NB4 (cell line): ENCODE results near the gene NPIPB6.
A peak's percentile ranks its signal among the peaks of the same experiment; 100 is the strongest.
"Not testable (repeated sequence)": the region's sequence is repeated elsewhere in the genome, so short reads cannot be mapped to it uniquely, and the experiment has no call there.

Experiments used
- DNase-seq: peaks from one replicate; pipeline ENCODE4 v3.0.0; 2010; ENCODE audit warnings: low read depth
- H3K4me3 ChIP-seq: one replicate; pipeline ENCODE4 v1.5.1; 2011; ENCODE audit warnings: mild to moderate bottlenecking, low read depth, low read length, moderate library complexity

NPIPB6 gene

DNA sequence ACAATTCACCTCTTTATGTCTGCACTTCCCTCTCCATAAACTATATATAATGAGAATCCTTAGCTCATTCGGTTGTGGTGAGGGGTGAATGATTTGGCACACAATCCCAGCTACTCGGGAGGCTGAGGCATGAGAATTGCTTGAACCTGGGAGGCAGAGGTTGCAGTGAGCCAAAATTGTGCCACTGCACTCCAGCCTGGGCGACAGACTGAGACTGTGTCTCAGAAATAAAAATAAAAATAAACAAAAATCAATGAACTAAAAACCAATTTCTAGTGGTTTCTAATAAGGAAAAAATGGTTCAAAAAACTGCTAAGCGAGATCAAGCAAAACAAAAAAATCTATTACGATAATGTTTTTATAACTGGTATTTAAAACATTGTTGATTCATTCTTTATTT is at the start of gene NPIPB6:
TSS of gene NPIPB6 (minus strand) at position 101 of the 400 bp plus-strand sequence. CDS start 686 bp downstream, outside the sequence.
- not testable (repeated sequence) for DNase-seq, H3K4me3 ChIP-seq

DNA sequence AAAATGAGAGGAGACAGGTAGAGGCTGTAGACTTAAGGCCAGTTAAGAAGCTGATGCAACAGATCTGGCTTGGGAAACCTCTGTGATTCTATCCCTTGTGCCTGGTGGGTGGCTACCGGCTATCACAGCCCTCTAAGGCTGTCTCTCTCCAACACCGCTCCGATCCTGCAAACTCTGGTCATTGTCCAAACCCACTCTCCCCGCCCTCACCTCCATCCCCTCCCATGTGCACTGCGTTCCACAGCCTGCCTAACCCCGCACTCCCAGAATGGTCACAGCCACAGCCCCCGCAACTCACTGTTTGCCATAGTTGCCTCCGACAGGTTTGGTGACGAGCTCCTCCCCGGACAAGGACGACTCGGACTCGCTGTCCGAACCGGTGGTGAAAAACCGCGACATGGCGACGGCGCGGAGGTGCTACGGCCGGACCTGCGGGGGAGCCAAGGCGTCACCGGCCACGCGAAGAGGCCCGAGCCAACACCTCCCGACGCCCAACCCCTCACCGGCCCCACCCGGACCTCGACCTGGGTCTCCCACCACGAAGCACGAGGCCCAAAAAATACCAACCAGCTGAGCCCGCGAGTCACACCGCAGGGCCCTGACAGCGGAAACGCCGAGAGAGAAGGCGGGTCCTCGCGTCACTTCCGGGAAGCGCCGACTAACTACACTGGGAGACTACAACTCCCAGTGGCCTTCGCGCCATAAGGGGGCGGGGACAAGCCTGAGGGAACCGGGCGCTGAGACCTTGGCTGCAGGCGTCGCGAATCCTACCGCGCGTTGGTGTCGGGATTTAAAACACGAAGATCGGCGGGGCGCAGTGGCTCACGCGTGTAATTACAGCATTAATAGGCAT is 40.1 kb upstream of the NPIPB6 start, which contains the start of gene EIF3CL:
TSS of gene EIF3CL (minus strand) at position 622 of the 853 bp plus-strand sequence. CDS start at position 399, 223 bp downstream.
- not testable (repeated sequence) for DNase-seq
- H3K4me3 ChIP-seq = peak within 1 kb of the TSS; percentile 66

DNA sequence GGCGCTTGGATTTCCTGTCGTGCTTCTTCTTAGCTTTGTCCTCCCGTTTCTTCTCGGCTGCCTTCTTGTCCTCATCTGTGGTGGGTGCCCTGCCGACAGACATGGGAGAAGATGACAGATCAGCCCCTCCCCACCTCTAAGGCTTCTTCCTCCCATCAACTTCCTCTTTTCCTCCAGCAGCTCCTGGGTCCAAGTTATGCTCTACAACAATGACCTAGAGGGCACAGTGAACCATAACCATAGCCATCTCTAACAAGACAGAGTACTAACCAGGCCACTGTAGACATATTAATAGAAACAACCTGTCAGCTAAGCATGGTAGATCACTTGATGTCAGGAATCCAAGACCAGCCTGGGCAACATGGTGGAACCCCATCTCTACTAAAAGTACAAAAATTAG is 28.7 kb upstream of the NPIPB6 start:
- DNase-seq, H3K4me3 ChIP-seq: not testable (repeated sequence)

DNA sequence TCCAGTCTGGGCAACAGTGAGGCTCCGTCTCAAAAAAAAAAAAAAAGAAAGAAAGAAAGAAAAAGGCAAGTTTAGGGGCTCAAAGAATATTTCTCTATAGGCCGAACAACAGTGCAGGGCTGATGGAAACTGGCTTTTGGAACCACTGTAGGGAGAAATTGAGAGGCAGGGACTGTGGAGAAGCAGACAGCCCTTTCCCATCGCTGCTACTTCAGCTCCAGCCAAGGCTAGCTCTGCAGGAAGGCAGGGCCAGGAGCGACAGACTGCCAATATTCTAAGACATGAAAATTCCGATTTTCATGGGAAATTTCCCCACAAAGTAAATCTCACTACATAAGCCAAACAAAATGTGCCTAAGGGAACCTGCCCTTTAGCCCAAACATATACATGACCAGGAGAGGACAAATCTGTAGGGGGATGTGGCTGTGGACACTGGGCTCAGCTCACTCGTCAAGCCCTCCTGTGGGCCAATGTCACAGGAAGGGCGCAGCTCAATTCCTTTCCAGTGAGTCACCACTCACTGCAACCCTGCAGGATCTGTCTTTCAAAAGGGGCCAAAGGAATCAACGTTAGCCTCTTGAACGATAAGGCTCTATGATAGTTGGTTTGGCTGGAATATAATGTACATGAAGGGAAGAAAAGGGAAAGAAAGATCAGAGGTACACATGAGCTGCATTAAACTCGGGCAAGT is 19.0 kb upstream of the NPIPB6 start:
- H3K4me3 ChIP-seq, DNase-seq: not testable (repeated sequence)

DNA sequence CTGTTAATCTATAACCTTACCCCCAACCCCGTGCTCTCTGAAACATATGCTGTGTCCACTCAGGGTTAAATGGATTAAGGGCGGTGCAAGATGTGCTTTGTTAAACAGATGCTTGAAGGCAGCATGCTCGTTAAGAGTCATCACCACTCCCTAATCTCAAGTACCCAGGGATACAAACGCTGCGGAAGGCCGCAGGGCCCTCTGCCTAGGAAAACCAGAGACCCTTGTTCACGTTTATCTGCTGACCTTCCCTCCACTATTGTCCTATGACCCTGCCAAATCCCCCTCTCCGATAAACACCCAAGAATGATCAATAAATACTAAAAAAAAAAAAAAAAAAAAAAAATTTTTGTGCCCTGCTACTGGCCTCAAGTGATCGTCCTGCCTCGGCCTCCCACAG is 14.5 kb upstream of the NPIPB6 start:
- not testable (repeated sequence) for H3K4me3 ChIP-seq, DNase-seq

DNA sequence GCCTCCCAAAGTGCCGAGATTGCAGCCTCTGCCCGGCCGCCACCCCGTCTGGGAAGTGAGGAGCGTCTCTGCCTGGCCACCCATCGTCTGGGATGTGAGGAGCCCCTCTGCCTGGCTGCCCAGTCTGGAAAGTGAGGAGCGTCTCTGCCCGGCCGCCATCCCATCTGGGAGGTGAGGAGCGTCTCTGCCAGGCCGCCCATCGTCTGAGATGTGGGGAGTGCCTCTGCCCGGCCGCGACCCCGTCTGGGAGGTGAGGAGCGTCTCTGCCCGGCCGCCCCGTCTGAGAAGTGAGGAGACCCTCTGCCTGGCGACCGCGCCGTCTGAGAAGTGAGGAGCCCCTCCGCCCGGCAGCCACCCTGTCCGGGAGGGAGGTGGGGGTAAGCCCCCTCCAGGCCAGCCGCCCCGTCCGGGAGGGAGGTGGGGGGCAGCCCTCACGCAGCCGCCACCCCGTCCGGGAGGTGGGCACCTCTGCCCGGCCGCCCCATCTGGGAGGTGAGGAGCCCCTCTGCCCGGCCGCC is 13.9 kb upstream of the NPIPB6 start:
- H3K4me3 ChIP-seq, DNase-seq: not testable (repeated sequence)

DNA sequence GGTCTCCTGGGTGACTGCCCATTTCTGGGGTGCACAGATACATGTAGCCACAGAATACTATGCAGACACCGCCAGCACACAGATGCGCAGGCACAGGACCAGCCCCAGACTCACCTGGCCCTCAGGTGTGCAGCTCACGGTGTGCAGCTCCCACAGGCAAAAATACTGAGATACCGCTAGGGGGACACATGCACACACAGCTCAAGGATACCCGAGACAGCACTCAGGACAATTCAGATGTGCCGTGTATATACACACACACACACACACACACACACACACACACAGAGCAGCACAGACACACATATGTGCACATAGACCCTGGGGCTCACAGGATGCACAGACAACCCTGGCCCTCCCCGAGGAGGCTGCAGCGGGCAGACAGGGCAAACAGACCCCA is 11.8 kb upstream of the NPIPB6 start:
- DNase-seq, H3K4me3 ChIP-seq: not testable (repeated sequence)

DNA sequence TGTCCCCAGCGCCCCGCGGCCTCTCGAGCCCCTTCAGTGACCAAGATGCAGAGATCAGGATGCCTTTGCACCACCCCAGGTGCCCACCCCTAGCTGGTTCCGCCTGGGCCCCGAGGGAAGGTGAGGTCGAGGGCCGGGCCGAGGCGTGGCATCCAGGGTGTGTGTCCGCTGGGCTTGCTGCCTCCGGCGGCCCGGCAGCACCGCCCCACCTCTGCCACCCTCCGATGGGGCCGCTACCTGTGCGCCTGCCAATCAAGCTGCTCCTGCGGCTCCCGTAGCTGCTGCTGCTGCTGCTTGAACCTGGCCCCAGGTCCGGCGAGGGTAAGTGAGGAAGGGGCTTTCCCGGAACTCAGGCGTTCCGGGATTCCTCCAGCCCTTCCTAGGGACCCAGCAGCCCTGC is 11.0 kb upstream of the NPIPB6 start:
- DNase-seq, H3K4me3 ChIP-seq: not testable (repeated sequence)

DNA sequence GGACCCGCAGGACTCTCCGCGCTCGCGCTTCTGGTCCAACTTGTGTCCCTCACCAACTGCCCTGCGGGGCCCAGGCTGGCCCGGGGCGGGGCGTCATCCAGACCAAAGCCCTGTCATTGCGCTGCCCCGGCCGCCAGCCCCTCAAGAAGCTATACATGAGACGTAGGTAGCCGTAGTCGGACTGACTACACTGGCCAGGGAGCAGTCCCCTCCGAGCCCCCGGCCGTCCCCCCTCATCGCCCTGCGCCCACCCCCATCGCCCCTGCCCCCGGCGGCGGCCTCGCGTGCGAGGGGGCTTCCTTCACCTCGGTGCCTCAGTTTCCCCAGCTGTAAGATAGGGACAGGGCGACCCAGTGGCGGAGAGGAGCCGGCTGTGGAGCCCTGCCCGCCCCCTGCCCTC is 4.6 kb upstream of the NPIPB6 start:
- not testable (repeated sequence) for H3K4me3 ChIP-seq

DNA sequence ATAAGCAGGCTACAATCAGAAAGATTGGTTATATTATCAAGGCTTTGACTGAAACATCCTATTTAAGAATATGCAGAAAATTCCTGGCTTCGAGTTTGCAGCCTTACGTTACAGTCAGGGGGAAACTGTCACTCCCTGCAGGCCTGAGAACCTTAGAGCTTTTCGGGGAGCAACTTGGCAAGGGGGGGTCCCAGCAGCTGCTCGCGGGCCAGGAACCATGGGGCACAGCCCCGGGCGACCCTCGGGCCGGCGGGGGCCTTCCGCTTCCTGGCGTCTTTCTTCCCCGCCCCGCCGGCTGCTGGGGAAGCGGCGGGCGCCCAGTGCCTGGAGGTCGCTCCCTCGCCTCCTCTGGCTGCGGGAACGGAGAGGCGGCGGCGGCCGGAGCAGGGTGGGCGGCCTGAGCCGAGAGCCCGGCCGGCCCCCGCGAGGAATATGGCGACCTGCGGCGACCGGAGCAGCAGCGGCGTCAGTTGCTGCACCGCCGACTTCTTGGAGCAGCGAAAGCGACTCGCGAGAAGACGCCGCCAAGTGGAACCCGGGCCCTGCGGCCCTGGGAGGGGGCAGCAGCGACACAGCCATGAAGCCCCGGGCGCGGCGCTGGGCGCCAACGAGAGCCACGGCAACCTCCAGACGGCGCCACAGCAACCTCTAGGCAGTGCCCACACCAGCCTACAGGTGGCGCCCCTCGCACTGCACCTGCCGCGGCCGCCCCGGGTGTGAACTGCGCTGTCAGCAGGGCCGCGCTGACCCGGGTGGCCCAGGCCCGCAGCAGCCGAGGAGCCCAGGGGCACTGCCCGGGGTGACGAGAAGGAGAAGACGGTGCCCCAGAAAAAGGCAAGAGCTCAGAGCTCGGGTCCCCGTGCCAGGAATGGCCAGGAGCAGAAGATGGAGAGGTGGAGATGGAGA is 1.2 kb upstream of the NPIPB6 start:
- not testable (repeated sequence) for H3K4me3 ChIP-seq, DNase-seq

More for the DNA sequence above, 4.6 kb upstream of the NPIPB6 start:
- DNase-seq = peak; percentile 0

DNA sequence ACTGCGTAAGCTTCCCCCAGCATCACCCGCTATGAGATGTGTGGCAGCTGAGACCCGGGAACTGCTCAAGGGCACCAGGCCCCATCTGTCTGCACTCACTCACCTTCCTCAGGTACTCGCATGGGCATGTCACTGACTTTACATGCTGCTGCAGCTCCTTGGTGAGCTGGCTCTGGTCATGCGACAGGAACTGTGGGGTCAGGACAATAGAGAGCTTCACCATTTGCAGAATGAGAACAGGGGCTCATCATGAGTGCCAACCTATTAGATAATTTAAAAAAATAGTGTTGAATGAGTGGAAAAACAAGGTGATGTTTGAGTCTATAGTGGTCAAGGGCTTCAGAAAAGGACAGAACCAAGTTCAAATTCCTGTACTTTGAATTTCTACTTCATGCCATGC is 708 bp downstream of the NPIPB6 start:
- DNase-seq, H3K4me3 ChIP-seq: not testable (repeated sequence)

DNA sequence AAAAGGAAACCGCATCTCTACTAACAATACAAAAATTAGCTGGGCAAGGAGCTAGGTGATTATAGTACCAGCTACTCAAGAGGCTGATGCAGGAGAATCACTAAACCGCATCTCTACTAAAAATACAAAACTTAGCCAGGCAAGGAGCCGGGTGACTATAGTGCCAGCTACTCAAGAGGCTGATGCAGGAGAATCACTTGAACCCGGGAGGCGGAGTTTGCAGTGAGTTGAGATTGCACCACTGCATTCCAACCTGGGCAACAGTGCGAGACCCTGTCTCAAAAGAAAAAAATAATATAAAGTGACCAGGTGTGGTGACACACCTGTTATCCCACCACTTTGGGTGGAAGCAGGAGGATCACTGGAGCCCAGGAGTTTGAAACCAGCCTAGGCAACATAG is 25.1 kb downstream of the NPIPB6 start:
- not testable (repeated sequence) for H3K4me3 ChIP-seq, DNase-seq

DNA sequence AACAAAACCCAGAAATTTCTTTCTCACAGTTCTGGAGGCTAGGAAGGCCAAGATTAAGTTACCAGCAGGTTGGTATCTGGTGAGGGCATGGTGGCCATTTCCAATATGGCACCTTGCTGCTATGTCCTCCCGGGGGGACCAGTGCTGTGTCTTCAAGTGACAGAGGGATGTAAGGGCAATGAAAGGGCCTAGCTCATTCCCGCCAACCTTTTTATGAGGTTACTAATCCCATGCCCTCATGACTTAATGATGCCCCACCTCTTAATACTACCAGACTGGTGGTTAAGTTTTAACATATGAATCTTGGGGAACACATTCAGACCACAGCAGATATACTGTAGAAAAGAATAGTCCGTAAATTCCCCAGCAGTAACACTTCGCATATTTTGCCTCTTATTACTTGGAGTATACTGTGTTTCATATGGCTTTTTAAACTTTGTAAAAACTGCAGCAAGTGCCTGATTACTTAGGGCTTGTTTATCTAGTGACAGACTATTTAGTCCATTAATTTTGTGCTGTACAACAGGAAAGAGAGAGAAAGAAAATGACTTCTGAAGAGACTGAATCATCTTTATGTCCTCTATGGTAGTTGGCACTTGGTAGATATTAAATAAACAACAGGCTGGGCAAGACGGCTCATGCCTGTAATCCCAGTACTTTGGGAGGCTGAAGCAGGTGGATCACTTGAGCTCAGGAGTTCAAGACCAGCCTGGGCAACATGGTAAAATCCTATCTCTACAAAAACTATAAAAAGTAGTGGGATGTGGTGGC is 26.2 kb downstream of the NPIPB6 start:
- not testable (repeated sequence) for DNase-seq, H3K4me3 ChIP-seq

DNA sequence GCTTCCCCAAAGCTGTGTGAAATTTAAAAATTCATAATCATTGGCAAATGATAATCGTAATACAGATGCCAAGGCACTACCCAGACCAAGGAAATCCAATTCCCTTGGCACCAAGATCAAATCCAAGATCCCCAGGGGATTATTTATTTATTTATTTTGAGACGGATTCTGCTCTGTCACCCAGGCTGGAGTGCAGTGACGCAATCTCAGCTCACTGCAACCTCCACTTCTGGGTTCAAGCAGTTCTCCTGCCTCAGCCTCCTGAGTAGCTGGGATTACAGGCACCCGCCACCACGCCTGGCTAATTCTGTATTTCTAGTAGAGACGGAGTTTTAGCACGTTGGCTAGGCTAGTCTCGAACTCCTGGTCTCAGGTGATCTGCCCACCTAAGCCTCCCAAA is 27.6 kb downstream of the NPIPB6 start:
- DNase-seq, H3K4me3 ChIP-seq: not testable (repeated sequence)

DNA sequence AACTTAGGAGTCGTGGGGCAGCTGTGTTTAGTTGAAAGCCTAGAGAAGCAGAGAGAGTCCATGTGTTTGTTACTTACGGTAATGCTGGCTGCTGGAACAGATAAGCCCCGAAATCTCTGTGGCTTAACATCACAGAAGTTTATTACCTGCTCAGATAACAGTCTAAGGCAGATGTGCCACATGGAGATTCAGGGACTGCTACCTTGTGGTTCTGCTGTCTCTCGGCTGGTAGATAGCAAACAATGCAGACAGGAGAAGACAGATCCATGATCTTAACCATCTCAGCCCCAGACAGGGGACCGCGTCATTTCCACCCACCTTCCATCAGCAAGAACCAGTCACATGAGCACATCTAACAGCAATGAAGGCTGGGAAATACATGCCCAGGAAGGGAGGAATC is 30.7 kb downstream of the NPIPB6 start:
- not testable (repeated sequence) for DNase-seq, H3K4me3 ChIP-seq

DNA sequence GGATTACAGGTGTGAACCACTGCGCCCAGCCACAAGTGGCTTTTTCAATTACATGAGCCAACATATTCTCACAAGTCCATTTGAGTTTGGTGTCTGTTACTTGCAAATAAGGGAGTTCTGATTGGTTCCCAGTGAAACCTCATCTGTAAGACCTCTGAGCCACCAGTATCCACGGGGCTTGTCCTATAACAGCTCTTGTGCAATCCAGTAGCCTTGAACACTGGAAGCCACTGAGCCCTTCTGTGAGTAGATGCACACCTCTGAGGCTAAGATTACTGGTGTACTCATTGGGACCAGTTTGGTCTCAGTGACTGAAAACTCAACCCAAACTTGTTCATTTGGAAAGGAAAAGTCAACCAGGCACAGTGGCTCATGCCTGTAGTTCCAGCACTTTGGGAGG is 32.3 kb downstream of the NPIPB6 start:
- H3K4me3 ChIP-seq, DNase-seq: not testable (repeated sequence)

DNA sequence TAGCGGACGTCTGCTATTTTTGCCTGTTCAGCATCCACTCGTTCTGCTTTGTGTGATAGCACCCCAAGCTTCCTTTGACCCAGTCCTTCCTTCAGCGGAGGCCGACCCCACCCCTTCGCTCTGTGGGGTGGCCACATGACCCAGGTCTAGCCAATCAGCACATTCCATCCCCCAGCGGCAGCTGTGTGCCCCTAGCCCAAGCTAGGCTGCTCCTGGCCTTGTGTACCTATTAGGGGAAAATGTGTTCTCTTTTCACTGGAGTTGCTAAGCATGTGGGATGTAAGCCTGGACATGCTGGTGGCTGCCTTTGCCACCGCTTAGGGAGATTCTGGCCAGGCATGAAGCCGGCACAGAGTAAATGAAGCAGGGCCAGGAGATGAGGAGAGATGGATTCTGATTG is 33.1 kb downstream of the NPIPB6 start:
- not testable (repeated sequence) for H3K4me3 ChIP-seq, DNase-seq
